NCI-H1694 treated with DMSO at 0.1 percent for 48 hours (cell line): Measurements from ENCODE around the gene CELF1.
A peak's percentile ranks its signal among the peaks of the same experiment; 100 is the strongest.

Experiments used
- DNase-seq: peaks from one replicate; lab custom pipeline; 2025; lab: John Stamatoyannopoulos, UW

CELF1 gene

DNA sequence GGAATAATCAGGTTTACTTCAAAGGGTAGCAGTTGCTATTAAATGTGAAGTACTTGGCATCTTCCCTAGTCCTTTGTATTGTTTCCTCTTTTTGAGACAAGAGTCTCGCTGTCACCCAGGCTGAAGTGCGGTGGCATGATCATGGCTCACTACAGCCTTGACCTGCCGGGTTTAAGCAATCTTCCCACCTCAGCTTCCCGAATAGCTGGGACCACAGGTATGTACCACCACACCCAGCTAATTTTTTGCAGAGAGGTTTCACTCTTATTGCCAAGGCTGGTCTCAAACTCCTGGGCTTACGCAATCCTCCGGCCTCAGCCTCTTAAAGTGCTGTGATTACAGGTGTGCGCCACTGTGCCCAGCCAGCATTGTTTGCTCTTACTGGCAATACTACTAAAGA is 67.8 kb downstream of the CELF1 start:
- DNase-seq, result no peak

DNA sequence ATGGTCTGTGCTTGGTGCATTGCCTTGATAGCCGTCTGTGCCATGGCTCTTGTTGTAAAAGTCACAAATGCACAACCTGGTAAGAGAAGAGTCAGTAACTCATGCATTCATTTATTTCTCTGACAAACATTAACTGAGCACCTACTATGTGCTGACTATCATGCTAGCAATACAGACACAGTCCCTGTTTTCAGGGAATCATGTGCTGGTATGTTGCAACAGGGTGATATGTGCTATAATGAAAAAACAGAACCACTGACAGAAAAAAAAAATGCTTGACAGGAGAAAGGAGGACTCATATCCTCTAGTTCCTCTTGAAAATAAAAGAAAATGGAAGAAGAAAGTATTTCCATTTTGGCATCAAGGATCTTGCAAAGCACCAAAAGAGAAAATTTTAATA is 69.5 kb downstream of the CELF1 start:
- DNase-seq, result no peak

DNA sequence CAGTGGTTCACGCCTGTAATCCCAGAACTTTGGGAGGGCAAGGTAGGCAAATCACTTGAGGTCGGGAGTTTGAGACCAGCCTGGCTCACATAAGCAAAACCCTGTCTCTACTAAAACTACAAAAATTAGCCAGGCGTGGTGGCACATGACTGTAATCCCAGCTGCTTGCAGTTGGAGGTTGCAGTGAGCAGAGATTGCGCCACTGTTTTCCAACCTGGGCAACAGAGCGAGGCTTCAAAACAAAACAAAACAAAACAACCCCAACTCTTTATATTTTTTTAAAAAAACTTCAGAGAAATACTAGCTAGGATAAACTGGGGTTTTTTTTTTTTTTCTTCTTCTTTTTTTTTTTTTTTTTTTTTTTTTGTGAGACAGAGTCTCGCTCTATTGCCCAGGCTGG is 72.2 kb downstream of the CELF1 start:
- no peak for DNase-seq

GRCh38 chr11:47478651-47479329 is 74.1 kb downstream of the CELF1 start:
- DNase-seq, result no peak

GRCh38 chr11:47477753-47478152 is 75.2 kb downstream of the CELF1 start:
- no peak for DNase-seq

DNA sequence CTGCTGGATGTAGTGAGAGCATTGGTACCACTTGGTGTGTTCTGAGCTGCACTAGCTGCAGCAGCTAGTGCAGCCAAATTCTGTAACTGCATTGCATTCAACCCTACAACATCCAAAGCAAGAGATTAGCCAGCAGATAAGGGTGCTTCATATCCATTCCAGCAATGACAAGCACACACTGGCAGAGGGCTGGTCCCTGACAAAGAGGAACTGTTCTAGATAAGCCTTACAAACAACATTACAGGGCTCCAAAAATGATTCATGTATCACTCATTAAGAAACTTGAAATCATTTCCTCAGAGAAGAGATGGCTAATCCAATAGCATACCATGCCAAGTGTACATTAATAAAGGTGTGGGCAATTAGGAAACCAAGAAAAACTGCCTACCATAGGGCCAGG is 75.6 kb downstream of the CELF1 start:
- DNase-seq, result no peak

DNA sequence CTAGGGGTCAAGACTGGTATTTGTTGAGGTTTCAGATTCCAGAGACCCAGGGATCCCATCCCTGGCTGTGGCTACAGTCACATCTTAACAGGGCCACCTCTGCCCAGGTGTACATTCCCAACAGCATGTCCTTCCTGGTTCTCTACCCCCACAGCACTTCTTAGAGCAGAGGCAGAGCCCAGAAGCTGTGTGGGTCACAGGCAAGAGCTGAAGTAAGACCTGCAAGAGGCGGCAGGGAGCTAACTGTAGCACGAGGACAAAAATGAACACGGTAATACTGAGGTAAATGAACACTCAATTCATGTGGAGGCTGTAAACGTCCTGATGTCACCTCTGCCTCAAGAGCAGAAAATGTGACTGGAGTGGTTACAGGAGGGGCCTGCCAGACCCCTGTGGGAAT is 82.3 kb downstream of the CELF1 start:
- no peak for DNase-seq

DNA sequence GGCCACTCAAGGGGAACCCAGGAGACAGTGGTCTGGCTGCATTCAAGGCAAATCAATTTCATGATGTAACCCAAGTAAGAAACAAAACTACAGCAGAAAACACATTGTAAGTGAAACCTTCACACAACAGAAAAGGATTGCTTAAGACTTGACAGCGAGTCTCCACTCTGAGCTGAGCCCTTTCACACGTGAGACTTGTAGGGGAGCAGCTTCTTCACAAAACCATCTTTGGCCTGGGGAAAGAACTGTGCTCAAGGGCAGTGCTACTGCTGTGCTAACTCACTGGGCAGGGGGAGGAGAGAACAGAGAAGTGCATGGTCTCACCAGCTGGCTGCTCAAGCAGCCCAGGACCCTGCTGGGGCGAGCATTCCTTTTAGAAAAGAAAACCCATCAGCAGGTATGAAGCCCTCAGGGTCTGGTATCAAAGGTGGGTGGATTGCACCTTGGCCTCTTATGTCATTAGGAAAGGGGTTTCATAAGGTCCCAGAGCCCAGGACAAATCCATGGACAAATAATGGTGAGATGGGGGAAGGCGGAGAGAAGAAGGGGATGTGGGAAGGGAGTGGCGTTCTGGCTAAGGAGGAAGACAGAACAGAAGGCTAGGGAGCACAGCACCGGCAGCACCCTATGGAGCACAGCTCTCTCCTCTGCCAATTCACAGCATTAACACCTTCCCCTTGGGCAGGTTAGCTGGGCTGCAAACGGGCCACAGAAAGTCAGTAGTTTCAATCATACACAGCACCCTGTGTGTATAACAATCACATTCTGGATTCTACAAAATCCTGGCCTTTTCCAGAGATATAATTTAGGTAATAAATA is 83.4 kb downstream of the CELF1 start:
- DNase-seq, result no peak

GRCh38 chr11:47468598-47469214 is 84.2 kb downstream of the CELF1 start:
- no peak for DNase-seq

GRCh38 chr11:47467357-47467756 is 85.6 kb downstream of the CELF1 start:
- no peak for DNase-seq

- DNase-seq, result no peak
These were observed 86.2 kb downstream of the CELF1 start for GRCh38 chr11:47466701-47467250.

- DNase-seq, result no peak
These were observed 86.7 kb downstream of the CELF1 start for GRCh38 chr11:47466201-47466600.

- DNase-seq, result no peak
These were observed 88.4 kb downstream of the CELF1 start for GRCh38 chr11:47464483-47464882.

DNA sequence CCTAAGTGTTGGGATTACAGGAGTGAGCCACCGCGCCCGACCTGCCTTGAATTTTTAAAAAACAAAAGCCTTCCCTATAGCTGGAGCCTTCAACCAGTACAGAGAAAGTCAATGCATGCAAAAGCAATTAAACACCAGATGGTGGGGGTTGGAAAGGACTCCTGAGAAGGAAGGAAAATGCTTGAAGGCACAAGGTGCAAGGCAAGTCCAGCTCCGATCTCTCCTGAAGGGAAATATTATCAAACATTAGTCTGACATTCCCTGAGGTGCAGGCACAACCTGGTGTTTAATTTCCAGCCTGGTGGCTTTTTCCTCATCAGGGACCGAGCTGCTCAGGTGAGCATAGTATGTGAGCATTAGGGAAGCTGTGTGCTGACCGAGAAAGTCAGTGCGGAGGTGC is 91.1 kb downstream of the CELF1 start:
- DNase-seq, result no peak

GRCh38 chr11:47460571-47461235 is 92.2 kb downstream of the CELF1 start:
- no peak for DNase-seq

GRCh38 chr11:47454258-47454671 is 98.7 kb downstream of the CELF1 start:
- peak; percentile 78 for DNase-seq

- DNase-seq, result no peak
These were observed 99.6 kb downstream of the CELF1 start for GRCh38 chr11:47453365-47453764.

GRCh38 chr11:47451990-47452389 is 100.9 kb downstream of the CELF1 start:
- DNase-seq, result no peak

- no peak for DNase-seq
These were observed 101.5 kb downstream of the CELF1 start for GRCh38 chr11:47451436-47451835.

DNA sequence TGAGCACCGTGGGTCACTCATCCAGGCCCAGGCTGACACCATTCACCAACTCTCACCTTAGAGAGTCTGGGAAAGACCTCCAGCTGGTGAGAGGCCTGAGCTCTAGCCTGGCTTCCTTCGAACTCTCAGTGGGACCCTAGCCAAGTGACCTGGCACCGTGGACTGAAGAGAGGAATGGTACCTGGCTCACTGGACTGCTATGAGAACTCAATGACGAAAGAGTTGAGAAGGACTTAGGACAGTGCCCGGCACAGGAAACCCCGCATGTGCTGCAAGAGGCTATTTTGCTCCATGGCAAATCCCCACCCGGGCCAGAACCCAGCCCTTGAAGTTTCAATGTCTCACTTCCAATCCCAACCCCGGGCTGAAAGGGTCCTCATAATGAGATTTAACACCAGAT is 103.4 kb downstream of the CELF1 start:
- no peak for DNase-seq

DNA sequence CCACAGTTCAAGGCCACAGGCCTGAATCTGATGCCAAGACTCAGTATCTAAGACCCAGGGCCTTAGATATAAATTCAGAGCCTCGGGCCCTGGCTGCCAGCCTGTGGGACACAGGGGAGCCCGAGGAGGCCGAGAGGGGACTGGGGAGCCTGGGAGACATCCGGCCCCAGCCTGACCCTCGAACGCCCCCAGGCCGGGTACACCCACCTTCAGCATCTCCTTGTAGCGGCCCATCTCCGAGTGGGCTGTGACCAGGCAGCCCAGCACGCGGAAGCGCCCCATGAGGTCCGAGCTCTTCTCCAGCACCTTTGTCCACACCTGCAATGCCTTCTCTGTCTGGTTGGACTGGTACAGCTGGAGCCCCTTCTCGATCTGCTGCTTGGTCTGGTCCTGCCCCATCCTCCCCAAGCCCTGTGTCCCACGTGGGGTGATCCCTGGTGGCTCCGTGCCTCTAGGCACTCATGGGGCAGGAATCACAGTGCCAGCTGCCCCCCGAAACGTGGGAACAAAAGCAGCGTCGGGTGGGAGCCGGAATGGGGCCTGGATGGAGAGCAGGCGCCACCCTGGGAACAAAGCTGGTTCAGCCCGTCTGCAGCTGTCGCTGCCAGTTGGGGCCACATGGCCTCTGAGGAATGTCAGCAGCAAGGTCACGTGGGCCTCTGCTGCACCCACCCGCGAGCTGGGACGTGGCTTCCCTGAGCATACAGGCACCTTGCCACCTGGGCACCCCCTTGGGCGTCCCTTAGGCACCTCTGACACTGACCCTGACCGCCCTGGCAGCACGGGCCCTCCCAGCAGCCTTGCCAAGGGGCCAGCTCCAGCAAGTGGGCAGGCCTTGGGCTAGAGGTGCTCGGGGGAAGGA is 104.1 kb downstream of the CELF1 start, which contains the start of gene RAPSN:
Gene RAPSN, minus strand, starts transcription at position 571 of the 862 bp plus-strand sequence. Its CDS starts 172 bp downstream, at position 399.
- no peak for DNase-seq
